Right renal cortex interstitium (tissue), 3 donors: Measurements from ENCODE around the gene ZNF738. TPM values are rescaled to one million over a fixed set of nuclear protein-coding genes. Genes with fewer than 3 reads are reported as not detected.

ENCODE experiments used
- DNase-seq, 3 donors: peaks; one replicate each; pipeline ENCODE4 v3.0.0-alpha.2; 2013; ENCODE audit warnings: low read depth in 3 of 3, low spot score in 2 of 3
- polyA plus RNA-seq, 3 donors: library from polyadenylated mRNA; unstranded; fragments of 120-200 nt; gene quantifications; one replicate each; pipeline ENCODE4 v1.2.1, GENCODE V29; 2013; ENCODE audit not compliant: insufficient read length in 3 of 3

Gene ZNF738
- polyA plus RNA-seq, 3 donors, result 33.1 to 34.5 (median 34.3) TPM

DNA sequence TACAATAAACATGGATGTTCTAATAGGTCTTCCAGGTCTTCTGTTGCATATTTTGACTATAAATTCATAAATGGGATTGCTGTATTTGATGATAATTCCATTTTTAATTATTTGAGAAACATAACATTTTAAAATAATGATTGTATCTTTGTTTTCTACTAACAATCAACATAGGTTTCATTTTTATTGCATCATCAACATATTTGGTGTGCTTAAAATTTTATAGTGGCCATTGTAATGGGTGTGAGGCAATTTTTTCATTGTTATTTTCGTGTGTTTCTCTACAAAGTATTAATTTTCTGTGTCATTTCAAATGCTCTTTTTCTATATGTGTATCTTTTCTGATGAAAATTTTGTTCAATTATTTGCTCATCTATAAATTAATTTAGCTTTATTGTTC is 51.4 kb downstream of the ZNF738 start:
- DNase-seq, result no peak

DNA sequence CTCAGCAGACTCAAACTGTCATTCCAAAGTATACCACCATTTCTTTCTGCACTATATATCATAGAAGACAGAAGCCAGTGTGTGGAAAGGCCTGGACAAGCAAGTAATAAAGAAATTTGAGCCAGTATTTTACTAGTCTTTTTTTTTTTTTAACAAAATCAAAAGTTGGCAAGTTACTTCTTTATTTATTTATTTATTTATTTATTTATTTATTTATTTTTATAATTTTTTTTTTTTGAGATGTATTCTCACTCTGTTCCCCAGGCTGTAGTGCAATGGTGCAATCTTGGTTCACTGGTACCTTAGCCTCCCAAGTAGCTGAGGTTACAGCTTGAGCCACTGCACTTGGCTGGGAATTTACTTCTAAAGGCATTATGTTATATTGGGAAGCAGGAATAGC is 63.4 kb downstream of the ZNF738 start:
- DNase-seq, result no peak

DNA sequence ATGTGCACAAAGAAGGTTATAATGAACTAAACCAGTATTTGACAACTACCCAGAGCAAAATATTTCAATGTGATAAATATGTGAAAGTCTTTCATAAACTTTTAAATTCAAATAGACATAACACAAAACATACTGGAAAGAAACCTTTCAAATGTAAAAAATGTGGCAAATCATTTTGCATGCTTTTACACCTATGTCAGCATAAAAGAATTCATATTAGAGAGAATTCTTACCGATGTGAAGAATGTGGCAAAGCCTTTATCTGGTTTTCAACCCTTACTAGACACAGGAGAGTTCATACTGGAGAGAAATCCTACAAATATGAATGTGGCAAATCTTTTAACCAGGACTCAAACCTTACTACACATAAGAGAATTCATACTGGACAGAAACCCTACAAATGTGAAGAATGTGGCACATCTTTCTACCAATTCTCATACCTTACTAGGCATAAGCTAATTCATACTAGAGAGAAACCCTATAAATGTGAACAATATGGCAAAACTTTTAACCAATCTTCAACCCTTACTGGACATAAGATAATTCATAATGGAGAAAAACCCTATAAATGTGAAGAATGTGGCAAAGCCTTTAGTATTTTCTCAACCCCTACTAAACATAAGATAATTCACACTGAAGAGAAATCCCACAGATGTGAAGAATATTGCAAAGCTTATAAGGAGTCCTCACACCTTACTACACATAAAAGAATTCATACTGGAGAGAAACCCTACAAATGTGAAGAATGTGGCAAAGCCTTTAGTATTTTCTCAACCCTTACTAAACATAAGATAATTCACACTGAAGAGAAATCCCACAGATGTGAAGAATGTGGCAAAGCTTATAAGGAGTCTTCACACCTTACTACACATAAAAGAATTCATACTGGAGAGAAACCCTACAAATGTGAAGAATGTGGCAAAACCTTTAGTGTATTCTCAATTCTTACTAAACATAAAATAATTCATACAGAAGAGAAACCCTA is 64.5 kb downstream of the ZNF738 start:
- no peak for DNase-seq

Other genes with a start within 250 kb of the ZNF738 start
- 10 to 100 TPM; 16.3 to 20.5 (median 20.1) TPM for gene ZNF431, start 217.0 kb upstream of the ZNF738 start, polyA plus RNA-seq
- gene ZNF708, start 29.6 kb upstream of the ZNF738 start, polyA plus RNA-seq, result 10 to 100 TPM; 17.4 to 21.2 (median 20.9) TPM
- gene ZNF493, start 38.1 kb downstream of the ZNF738 start, polyA plus RNA-seq, result 10 to 100 TPM; 19.5 to 25.3 (median 22.3) TPM
- 10 to 100 TPM; 23.4 to 27.1 (median 25.5) TPM for gene ZNF429, start 146.6 kb downstream of the ZNF738 start, polyA plus RNA-seq